OCI-LY1 (cell line): Measurements from ENCODE around the gene PI4KB.

ENCODE experiments used
- EZH2 ChIP-seq: fragments of 200-600 bp; sonication (generic), shearing (Covaris generic); IDR thresholded peaks from 2 replicates; pipeline ENCODE4 v1.8.0; 2017; ENCODE audit warnings: borderline replicate concordance, mixed run types, mild to moderate bottlenecking, antibody characterized with exemption, low read length, moderate library complexity, mixed read lengths
- TF ChIP-seq, protein P1 (sequence below): fragments of 200-600 bp; sonication (generic), shearing (Covaris generic); IDR thresholded peaks from 2 replicates; pipeline ENCODE4 v1.5.1; 2017; ENCODE audit warnings: mild to moderate bottlenecking, antibody characterized with exemption, low read length, moderate library complexity, mixed read lengths

- TF ChIP-seq, protein P1, sequence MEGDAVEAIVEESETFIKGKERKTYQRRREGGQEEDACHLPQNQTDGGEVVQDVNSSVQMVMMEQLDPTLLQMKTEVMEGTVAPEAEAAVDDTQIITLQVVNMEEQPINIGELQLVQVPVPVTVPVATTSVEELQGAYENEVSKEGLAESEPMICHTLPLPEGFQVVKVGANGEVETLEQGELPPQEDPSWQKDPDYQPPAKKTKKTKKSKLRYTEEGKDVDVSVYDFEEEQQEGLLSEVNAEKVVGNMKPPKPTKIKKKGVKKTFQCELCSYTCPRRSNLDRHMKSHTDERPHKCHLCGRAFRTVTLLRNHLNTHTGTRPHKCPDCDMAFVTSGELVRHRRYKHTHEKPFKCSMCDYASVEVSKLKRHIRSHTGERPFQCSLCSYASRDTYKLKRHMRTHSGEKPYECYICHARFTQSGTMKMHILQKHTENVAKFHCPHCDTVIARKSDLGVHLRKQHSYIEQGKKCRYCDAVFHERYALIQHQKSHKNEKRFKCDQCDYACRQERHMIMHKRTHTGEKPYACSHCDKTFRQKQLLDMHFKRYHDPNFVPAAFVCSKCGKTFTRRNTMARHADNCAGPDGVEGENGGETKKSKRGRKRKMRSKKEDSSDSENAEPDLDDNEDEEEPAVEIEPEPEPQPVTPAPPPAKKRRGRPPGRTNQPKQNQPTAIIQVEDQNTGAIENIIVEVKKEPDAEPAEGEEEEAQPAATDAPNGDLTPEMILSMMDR, result no peak
- no peak for TF ChIP-seq EZH2
Observed at GRCh38 chr1:151294742-151295462, 32.3 kb downstream of the PI4KB start.
